Activated naive CD4-positive, alpha-beta T cell treated with anti-CD3 and anti-CD28 coated beads, Interleukin-2, amount 50 U/mL, for 24 hours (primary cell): ENCODE results near the gene SLC9A9.

Source experiments
- H3K27ac Mint-ChIP-seq: one replicate; pipeline ENCODE4 v1.8.0; 2021; ENCODE audit warnings: mild to moderate bottlenecking, mixed read lengths
- H3K27me3 Mint-ChIP-seq: one replicate; pipeline ENCODE4 v1.8.0; 2021; ENCODE audit warnings: mixed read lengths
- H3K36me3 Mint-ChIP-seq: one replicate; pipeline ENCODE4 v1.8.0; 2021; ENCODE audit warnings: mixed read lengths
- H3K4me1 Mint-ChIP-seq: one replicate; pipeline ENCODE4 v1.8.0; 2021; ENCODE audit warnings: mixed read lengths
- H3K4me3 Mint-ChIP-seq: one replicate; pipeline ENCODE4 v1.8.0; 2021; ENCODE audit warnings: mild to moderate bottlenecking, mixed read lengths
- H3K9me3 Mint-ChIP-seq: one replicate; pipeline ENCODE4 v1.8.0; 2021; ENCODE audit warnings: mixed read lengths

The SLC9A9 gene

DNA sequence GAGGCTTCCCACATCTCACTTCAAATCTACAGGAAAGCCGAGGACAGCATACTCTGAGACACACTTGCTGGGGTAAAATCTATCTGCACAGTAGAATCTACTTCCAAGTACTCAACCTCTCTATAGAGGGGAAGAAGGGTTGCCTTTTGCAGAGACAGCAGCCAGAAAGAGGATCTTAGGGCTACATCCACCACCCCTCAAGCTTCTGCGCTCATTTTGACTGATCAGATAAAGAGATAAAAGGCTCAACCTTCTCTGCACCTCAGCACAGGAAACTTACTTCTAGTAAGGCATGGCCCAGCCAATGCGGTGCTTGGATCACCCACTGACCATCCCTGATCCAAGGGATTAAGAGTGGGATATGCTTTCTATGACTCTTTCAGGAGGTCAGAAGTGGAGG is 6.9 kb upstream of the SLC9A9 start:
- peak overlapping the region; percentile 59 for H3K27ac Mint-ChIP-seq
- no peaks in the 10 kb centered on the region for H3K36me3 Mint-ChIP-seq
- H3K4me1 Mint-ChIP-seq = peaks cover 18% of the 10 kb centered on the region
- no peaks in the 10 kb centered on the region for H3K9me3 Mint-ChIP-seq
- H3K4me3 Mint-ChIP-seq = no peak overlapping the region
- H3K27me3 Mint-ChIP-seq = no peaks in the 10 kb centered on the region

DNA sequence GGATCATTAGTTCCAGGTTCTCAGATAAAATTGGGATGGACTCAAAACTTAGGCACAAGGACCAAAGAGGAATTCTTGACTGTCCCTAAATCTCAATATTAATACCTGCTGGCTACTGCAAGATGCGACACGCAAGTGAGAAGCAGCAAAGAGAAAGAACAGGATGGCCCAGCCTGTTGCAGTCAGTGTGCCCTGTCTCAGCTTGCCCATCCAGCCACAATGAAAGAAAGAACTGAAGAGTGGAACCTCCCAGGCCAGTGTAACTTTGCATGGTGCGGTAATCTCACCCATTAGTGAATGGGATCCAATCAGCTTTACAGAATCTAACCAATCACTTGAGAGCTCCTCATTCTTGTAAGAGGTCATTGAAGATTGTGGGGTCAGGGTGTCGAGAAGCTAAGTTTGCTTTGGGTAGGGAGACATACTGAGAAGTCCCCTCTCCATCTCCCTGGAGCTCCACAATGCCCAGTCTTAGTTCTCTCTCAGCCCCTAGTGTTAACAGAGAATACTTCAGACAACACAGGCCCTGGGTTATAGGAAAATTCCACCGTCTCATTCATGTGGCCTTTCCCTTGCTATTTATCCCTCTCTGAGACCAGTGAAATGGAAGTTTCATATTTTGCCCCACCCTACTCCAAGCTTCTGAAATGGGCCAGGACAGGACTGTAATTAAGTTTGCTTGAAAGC is 3.2 kb upstream of the SLC9A9 start:
- no peaks in the 10 kb centered on the region for H3K36me3 Mint-ChIP-seq
- H3K9me3 Mint-ChIP-seq = no peaks in the 10 kb centered on the region
- no peaks in the 10 kb centered on the region for H3K27me3 Mint-ChIP-seq
- H3K4me1 Mint-ChIP-seq = peaks cover 47% of the 10 kb centered on the region
- no peak overlapping the region for H3K4me3 Mint-ChIP-seq
- no peak overlapping the region for H3K27ac Mint-ChIP-seq

DNA sequence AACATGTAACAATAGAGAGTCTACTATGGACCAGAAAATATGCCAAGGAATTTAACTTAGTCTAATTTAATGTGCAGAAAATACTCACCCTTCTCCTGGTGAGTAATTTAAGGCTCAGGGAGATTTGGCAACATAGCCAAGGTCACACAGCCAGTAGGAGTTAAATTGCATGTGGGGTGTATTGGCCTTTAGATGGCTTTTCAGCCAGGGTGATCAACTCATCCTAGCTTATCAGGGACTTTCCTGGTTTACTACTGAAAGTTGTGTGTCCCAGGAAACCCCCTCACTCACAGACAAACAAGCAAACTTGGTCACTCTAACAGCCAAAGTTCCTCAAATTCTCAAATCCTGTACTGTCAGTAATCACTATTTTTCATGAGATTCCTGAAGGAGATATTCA is 2.6 kb upstream of the SLC9A9 start:
- Mint-ChIP-seq H3K4me3 (no peak overlapping the region), H3K4me1 (peaks cover 46% of the 10 kb centered on the region), H3K27me3 (no peaks in the 10 kb centered on the region), H3K9me3 (no peaks in the 10 kb centered on the region), H3K27ac (no peak overlapping the region), H3K36me3 (no peaks in the 10 kb centered on the region)

DNA sequence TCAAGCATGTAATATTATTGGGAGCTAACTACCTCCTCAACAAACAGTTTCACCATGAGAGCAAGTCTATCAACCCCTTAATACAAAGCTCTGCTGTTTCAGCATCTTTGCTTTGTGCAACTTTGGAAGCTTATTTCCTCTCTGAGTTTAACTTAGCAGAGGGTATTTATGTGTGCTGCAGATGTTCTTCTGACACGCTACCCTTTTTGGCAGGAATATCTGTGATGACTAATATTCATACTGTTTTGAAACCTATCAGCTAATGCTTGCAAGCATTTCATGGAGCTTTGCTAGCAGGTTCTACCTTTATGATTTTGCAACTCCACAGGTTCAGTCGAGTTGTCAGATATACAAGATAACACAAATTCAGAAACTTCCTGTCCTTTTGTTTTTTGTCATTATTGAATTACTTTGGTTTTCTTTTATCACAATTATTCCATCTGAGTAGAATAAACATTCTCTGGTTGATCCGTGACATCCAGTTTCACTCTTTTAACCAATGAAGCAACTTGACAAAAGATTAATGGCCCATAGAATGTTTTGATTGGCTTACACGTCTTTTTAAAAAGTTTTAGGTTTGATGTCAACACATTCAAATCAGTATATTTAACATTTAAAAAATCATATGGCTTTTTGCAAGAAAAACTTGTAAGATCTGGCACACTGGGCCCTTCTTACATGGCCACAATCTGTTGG is 1.7 kb upstream of the SLC9A9 start:
- Mint-ChIP-seq H3K36me3 (no peaks in the 10 kb centered on the region), H3K27ac (no peak overlapping the region), H3K4me3 (no peak overlapping the region), H3K27me3 (no peaks in the 10 kb centered on the region), H3K4me1 (peaks cover 45% of the 10 kb centered on the region), H3K9me3 (no peaks in the 10 kb centered on the region)

DNA sequence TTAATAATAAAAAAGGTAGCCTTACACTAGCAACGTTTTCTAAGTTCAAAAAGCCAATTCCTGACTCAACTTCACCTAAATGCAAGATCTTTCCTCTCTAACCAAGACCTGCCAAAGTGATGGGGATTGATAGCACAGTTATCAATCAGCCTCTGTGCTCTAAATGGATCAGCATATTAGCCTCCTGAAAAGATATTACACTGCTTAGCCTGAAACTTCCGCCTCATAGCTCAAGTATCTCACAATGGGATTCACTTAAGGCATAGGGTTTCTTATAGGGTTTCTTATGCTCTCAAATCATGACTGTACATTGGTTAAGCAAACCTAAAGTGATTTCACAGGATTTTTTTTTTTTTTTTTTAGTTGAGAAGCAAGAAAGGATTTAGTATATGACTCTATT is 436 bp upstream of the SLC9A9 start:
- Mint-ChIP-seq H3K4me1 (peaks cover 46% of the 10 kb centered on the region), H3K4me3 (peak overlapping the region; percentile 97), H3K9me3 (no peaks in the 10 kb centered on the region), H3K27ac (no peak overlapping the region), H3K27me3 (no peaks in the 10 kb centered on the region), H3K36me3 (no peaks in the 10 kb centered on the region)

DNA sequence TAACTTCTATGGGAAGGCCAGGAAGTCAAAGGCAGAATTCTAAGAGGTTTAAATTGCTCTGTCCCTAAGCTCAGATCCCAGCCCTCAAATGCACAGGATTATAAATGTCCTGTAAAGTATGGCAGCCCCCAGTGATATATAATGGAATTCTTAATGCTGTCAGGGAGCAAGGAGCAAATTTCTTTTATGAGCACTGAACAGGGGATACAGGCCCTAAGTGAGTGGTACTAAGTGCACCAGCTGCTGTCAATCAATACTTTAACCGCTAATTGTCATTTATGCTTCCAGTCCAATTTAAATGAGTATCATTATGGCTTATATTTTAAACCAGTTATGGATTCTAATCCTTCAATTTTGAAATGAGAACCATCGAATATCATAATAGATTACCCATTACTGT is 4.7 kb downstream of the SLC9A9 start:
- Mint-ChIP-seq H3K4me3 (no peak overlapping the region), H3K27me3 (no peaks in the 10 kb centered on the region), H3K4me1 (peaks cover 37% of the 10 kb centered on the region), H3K36me3 (peaks cover 2% of the 10 kb centered on the region), H3K27ac (no peak overlapping the region), H3K9me3 (no peaks in the 10 kb centered on the region)

DNA sequence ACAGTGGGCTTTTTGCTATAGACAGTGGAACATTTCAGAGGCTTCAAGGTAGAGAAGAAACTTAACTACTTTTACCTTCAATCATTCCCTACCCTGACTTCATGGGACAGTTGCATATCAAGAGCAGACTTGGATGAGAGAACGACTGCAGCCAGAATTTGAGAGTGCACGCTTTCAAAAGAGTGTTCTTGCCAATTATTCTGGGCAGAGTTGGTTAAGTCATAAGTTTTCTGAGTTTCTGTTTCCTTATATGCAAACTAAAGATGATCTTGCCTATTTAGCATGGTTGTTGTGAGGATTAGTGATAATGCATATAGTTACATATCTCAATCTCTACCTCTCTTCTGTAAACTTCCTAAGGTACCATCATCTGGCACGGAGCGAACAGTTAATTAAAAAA is 7.6 kb downstream of the SLC9A9 start:
- Mint-ChIP-seq H3K36me3 (peaks cover 4% of the 10 kb centered on the region), H3K27me3 (no peaks in the 10 kb centered on the region), H3K27ac (no peak overlapping the region), H3K4me3 (no peak overlapping the region), H3K9me3 (no peaks in the 10 kb centered on the region), H3K4me1 (peaks cover 28% of the 10 kb centered on the region)

DNA sequence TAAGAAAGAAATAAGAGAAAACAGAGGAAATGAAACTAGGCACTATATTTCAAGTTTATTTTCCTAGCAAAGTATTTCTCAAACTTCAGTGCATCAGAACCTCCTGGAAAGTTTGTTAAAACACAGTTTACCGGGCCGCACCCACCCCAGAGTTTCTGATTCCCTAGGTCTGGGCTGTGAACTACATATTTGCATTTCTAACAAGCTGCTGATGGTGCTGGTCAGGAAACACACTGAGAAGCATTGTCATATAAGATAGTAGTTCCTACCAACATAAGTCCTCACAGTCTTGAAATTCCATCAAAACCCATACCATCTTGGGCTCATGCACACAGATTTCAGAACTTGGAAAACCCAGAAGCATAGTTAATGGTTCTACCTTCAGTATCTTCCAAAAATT is 8.3 kb downstream of the SLC9A9 start:
- no peaks in the 10 kb centered on the region for H3K9me3 Mint-ChIP-seq
- peaks cover 21% of the 10 kb centered on the region for H3K4me1 Mint-ChIP-seq
- no peak overlapping the region for H3K27ac Mint-ChIP-seq
- H3K36me3 Mint-ChIP-seq = peaks cover 6% of the 10 kb centered on the region
- H3K4me3 Mint-ChIP-seq = no peak overlapping the region
- no peaks in the 10 kb centered on the region for H3K27me3 Mint-ChIP-seq

DNA sequence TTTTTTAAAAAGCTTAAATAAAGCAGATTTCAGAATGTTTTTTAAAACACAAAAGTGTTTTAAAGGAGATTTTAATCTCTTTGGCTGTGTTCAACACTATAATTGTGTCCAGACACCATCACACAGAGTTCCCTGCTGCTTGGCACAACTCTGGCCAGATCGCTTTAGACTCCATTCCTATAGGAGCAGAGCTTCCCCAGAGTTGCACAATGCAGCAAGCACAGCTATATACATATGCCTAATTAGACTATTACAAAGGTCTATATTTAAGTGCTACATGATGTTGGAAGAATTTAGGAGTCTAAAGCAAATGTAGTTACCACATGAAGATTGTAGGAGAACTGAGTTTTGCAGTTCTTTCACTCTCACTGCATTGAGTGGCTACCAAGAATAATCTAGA is 11.2 kb downstream of the SLC9A9 start:
- H3K4me3 Mint-ChIP-seq = no peak overlapping the region
- peaks cover 22% of the 10 kb centered on the region for H3K4me1 Mint-ChIP-seq
- H3K27ac Mint-ChIP-seq = no peak overlapping the region
- H3K27me3 Mint-ChIP-seq = no peaks in the 10 kb centered on the region
- no peaks in the 10 kb centered on the region for H3K9me3 Mint-ChIP-seq
- peaks cover 8% of the 10 kb centered on the region for H3K36me3 Mint-ChIP-seq

DNA sequence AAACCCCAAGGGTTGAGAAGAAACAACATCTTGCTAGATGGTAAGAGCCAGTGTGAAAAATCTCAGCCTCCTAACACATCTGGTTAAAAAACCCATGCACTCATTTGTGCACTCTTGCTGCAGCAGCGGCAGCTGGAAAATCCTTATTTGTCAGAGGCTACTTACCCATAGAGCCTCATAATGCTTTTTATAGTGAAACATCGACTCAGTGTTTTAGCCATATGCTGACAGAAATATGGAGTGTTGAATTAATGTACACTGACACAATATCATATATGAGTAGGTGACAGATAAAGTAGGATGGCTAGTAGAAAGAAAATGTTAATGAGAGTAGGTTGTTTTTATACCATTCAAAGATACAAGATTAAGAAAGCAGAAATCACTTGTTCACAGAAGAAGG is 13.0 kb downstream of the SLC9A9 start:
- Mint-ChIP-seq H3K27ac (no peak overlapping the region), H3K9me3 (no peaks in the 10 kb centered on the region), H3K4me1 (peaks cover 27% of the 10 kb centered on the region), H3K36me3 (peaks cover 9% of the 10 kb centered on the region), H3K4me3 (no peak overlapping the region), H3K27me3 (no peaks in the 10 kb centered on the region)

DNA sequence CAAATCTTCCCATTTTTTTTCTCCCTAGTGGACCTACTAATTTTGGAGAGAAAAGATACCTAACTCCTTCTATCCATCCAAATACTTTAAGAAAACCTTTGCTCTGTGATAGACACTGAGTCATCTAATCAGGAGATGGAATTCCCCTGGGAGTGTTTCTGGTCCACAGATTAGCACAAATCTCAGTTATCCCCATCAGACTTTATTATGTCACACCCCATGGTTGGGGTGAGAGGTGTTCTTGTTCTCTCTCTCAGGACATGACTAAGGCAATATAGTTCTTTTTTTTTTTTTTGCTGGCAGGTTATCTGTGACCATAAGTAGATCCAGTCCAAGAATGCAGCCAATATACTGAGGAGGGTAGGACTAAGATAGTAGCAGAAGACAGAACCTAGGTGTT is 15.8 kb downstream of the SLC9A9 start:
- no peak overlapping the region for H3K4me3 Mint-ChIP-seq

DNA sequence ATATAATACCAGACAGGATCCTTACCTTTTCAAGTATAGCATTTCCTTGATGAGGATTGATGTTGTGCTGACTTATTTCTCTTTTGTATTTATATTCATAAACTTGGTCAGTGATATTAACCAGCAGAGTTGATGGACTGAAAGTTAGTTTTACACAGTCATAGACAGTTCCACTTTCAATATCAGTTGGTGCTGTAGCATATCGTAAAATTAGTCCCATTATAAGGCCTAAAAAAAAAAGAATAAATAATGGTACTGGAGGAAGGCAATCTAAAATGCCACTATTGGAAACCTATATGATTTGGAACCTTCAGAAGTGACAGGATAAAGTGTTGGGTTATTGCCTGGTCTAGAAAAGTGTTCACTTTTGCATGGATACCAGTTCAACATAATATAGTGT is 16.3 kb downstream of the SLC9A9 start:
- no peak overlapping the region for H3K27ac Mint-ChIP-seq
- H3K27me3 Mint-ChIP-seq = no peaks in the 10 kb centered on the region
- peaks cover 18% of the 10 kb centered on the region for H3K4me1 Mint-ChIP-seq
- peaks cover 20% of the 10 kb centered on the region for H3K36me3 Mint-ChIP-seq
- H3K9me3 Mint-ChIP-seq = no peaks in the 10 kb centered on the region
- H3K4me3 Mint-ChIP-seq = no peak overlapping the region

More for the DNA sequence above, 15.8 kb downstream of the SLC9A9 start:
- H3K36me3 Mint-ChIP-seq = peaks cover 20% of the 10 kb centered on the region
- peaks cover 18% of the 10 kb centered on the region for H3K4me1 Mint-ChIP-seq
- H3K27me3 Mint-ChIP-seq = no peaks in the 10 kb centered on the region
- no peak overlapping the region for H3K27ac Mint-ChIP-seq
- no peaks in the 10 kb centered on the region for H3K9me3 Mint-ChIP-seq

DNA sequence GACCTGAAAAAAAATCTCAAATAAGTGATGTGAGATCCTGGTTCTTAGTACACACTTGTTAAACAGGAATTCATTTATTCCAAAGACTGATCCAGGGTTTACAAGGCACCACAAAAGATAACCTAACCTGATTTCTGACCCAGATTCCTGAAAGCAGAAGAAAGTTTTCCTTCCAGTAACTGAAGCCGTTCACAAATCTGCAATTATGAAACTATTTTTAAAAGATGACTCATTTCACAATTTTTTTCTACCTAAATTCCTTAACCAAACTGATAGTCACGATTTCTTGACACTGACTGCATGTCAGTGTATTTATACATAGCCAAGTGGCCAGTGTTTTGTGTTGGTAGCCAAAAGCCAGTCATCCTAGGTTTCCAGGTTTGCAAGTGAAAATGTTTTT is 17.1 kb downstream of the SLC9A9 start:
- H3K36me3 Mint-ChIP-seq = peaks cover 20% of the 10 kb centered on the region
- H3K9me3 Mint-ChIP-seq = peaks cover 6% of the 10 kb centered on the region
- peak overlapping the region; percentile 27 for H3K4me3 Mint-ChIP-seq
- peaks cover 26% of the 10 kb centered on the region for H3K4me1 Mint-ChIP-seq
- H3K27ac Mint-ChIP-seq = no peak overlapping the region
- H3K27me3 Mint-ChIP-seq = no peaks in the 10 kb centered on the region

DNA sequence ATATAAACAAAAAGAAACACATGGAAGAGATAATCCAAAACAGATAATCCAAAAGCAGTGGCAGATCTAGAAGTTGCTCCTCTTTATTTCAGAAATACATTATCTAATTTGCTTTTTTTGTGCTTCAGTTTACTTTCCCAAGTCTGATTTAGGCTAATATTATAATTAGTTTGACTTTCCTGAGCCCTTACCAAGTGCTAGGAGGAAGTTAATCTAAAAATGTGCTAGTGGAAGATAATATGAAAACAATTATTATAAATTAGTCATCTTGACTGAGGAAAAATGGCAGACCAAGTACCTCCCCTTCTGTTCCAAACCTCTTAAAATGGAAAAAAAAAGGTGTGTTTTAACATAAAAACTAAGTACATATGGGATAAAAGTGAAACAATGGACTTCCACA is 17.5 kb downstream of the SLC9A9 start:
- Mint-ChIP-seq H3K27ac (peak overlapping the region; percentile 20), H3K9me3 (peaks cover 6% of the 10 kb centered on the region), H3K4me1 (peaks cover 29% of the 10 kb centered on the region), H3K27me3 (no peaks in the 10 kb centered on the region), H3K36me3 (peaks cover 20% of the 10 kb centered on the region), H3K4me3 (no peak overlapping the region)

DNA sequence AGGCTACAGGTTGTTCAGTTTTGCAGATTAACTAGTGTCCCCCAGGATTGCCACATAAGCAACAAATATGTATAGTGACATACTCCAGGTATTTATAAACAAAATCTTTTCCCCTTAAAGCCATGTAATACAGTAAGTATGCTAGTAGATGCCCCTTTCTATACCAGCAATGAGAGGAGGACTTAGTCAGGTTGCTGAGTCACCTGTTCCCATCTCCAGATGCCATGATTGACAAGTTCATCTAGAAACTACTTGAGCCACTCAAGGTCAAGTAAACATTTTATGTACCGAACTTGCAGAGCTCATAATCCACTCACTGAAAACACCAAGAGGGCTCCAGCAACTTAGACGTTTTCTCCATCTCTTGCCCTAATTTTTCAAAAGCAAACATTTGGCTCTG is 18.2 kb downstream of the SLC9A9 start:
- Mint-ChIP-seq H3K36me3 (peaks cover 19% of the 10 kb centered on the region), H3K27me3 (no peaks in the 10 kb centered on the region), H3K4me3 (no peak overlapping the region), H3K4me1 (peaks cover 36% of the 10 kb centered on the region), H3K9me3 (peaks cover 6% of the 10 kb centered on the region), H3K27ac (no peak overlapping the region)

DNA sequence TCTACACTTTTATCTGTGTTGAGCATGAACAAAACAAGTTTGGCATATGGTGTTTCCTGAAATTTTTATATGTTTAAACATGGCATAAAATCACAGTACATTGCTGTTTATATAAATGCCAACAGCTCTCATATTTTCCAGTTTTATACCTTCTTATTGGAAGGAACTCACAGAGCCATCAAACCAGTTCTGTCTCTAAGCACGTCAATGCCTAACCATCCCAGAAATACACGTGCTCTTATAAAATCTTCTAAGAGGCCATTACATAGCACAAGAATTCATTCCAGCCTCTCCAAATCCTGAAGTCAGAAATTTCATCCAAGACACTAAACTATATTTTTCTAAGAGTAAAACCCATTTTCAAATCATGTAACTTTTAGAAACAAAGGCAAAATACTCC is 20.8 kb downstream of the SLC9A9 start:
- no peaks in the 10 kb centered on the region for H3K27me3 Mint-ChIP-seq
- peaks cover 6% of the 10 kb centered on the region for H3K9me3 Mint-ChIP-seq
- H3K27ac Mint-ChIP-seq = no peak overlapping the region
- no peak overlapping the region for H3K4me3 Mint-ChIP-seq
- H3K36me3 Mint-ChIP-seq = peaks cover 20% of the 10 kb centered on the region
- H3K4me1 Mint-ChIP-seq = peaks cover 38% of the 10 kb centered on the region

DNA sequence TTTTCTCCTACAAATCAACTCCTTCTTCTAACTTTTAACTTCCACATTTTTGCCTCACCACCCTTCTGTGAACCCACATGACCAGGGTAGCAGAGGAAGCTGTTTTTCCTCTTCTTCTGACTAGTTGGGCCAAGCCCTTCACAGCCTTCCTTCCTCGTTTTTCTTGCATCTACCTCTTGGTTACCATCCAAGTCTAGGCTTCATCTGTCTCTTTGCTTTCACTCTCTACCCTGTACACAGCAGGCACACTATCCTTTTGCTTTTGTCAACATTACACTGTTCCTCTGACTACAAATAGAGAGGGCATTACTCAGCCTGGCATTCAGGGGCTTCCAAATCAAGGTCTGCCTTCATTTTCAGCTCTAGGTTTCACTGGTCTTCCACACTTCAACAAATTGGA is 22.0 kb downstream of the SLC9A9 start:
- H3K4me1 Mint-ChIP-seq = peaks cover 34% of the 10 kb centered on the region
- H3K4me3 Mint-ChIP-seq = peak overlapping the region; percentile 33
- H3K9me3 Mint-ChIP-seq = peaks cover 6% of the 10 kb centered on the region
- peaks cover 22% of the 10 kb centered on the region for H3K36me3 Mint-ChIP-seq
- H3K27ac Mint-ChIP-seq = peak overlapping the region; percentile 1
- H3K27me3 Mint-ChIP-seq = no peaks in the 10 kb centered on the region
